PFSK-1 (cell line): Measurements from ENCODE around the gene LACTBL1.

Experiments
- FOXP2 ChIP-seq: optimal IDR thresholded peaks from 2 replicates; pipeline ENCODE3; 2011; ENCODE audit warnings: borderline replicate concordance, control low read depth, inconsistent platforms; ENCODE audit not compliant: insufficient read depth; ENCODE audit errors: extremely low read length, extremely low read depth
- TAF1 ChIP-seq: IDR thresholded peaks from 2 replicates; pipeline ENCODE4 v1.6.1; 2012; ENCODE audit warnings: low read length, control low read depth, borderline replicate concordance; ENCODE audit not compliant: insufficient read depth

GRCh38 chr1:22920734-22921451 is 51.8 kb downstream of the LACTBL1 start:
- TF ChIP-seq TAF1 (no peak), FOXP2 (no peak)
